Spleen (tissue), 7 donors: Measurements from ENCODE around the gene ENOX2.

Experiments
- CTCF ChIP-seq, 11 experiments: fragments of 200-600 bp in 7 of 11; fragments of 450-650 bp in 4 of 11; sonication (generic) in 4 of 11; IDR thresholded peaks in 8 of 11; conservative IDR thresholded peaks in 3 of 11; 1 replicate in 7 of 11; 2 replicates in 4 of 11; pipeline versions ENCODE4 v1.4.0 to v1.8.0; 2016 to 2021; ENCODE audit warnings: antibody characterized with exemption in 11 of 11, inconsistent platforms in 4 of 11, mild to moderate bottlenecking in 1 of 11
- POLR2A ChIP-seq, 3 donors: fragments of 450-650 bp; IDR thresholded peaks; one replicate each; pipeline ENCODE4 v1.5.1; 2017; ENCODE audit warnings: antibody characterized with exemption in 3 of 3, mild to moderate bottlenecking in 1 of 3
- donor health status: DM: no; HTN: no; CAD: no; lungs with moderate emphysema.
- donor health status: DM: no; HTN: no; CAD: no.
- donor health status: DM: no; HTN: no; CAD: no.

GRCh38 chrX:130851569-130851968 is 51.4 kb downstream of the ENOX2 start:
- TF ChIP-seq CTCF (IDR thresholded peaks at IDR 0.05 in 8 of 11, conservative IDR thresholded peaks at IDR 0.05 in 3 of 11), result no peak
- TF ChIP-seq POLR2A (IDR thresholded peaks at IDR 0.05), result no peak
